Glomerular visceral epithelial cell (primary cell): ENCODE data around the gene GNB1L.
"Not testable (repeated sequence)": the region's sequence is repeated elsewhere in the genome, so short reads cannot be mapped to it uniquely, and the experiment has no call there.

Experiments
- DNase-seq: peaks from one replicate; pipeline ENCODE4 v3.0.0-alpha.2; 2016; ENCODE audit errors: extremely low spot score

Gene GNB1L

DNA sequence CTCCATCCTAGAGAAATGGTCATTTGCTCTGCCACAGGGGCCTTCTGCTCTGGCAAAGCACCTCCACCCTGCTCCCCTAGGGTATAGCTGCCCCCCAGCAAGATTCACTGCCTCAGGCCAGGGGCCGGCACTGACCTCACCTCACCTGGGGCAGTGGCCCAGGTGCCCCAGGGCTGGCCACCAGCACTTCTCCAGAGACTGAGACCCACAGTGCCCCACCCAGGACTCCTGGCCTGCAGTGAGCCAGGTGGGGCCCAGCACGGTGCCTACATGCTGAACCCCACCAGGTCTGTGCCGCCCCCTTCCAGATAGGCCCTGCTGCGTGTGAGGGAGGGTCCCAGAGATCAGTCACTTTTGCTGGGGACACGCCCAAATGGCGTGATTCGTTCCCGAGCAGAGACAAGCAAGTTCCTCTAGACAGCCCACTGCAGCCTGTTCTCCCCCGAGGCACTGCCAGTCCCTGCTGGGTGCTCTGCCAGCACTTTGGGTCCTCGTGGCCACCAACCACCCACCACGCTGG, 10.8 kb downstream of the GNB1L start:
- no peak for DNase-seq

DNA sequence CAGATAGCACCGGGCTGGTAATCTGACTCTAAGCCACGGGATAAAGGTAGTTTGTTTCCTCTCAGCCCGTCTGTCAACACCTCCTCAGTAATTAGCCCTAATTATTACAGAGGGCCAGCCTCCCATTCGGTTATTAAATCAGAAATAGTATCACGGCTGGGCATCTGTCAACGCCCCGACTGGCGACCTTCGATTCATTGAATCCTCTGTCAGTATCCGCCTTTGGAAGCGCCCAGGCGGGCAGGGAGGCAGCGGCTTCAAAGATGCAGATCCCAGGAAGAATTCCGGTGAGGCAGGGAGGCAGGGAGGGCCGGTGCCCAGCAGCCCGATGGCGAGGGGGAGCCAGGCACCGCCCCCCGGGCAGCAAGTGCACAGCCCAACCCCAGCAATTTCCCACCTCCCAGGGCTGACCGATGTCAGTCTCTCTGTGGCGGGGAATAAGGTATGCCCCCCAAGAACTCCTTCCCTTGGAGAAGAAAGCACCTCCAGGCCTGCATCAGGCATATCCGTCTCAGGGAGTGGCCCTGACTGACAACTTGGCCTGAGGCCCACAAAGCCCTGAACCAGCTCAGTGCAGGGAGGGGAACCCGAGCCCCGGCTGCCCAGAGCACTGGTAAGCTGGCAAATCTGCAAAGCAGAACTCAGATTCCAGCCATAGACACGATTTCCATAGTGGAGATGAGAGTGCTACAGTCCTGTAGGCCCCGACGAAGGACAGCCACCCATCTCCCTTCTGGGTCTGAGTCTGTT, 11.4 kb downstream of the GNB1L start:
- no peak for DNase-seq

DNA sequence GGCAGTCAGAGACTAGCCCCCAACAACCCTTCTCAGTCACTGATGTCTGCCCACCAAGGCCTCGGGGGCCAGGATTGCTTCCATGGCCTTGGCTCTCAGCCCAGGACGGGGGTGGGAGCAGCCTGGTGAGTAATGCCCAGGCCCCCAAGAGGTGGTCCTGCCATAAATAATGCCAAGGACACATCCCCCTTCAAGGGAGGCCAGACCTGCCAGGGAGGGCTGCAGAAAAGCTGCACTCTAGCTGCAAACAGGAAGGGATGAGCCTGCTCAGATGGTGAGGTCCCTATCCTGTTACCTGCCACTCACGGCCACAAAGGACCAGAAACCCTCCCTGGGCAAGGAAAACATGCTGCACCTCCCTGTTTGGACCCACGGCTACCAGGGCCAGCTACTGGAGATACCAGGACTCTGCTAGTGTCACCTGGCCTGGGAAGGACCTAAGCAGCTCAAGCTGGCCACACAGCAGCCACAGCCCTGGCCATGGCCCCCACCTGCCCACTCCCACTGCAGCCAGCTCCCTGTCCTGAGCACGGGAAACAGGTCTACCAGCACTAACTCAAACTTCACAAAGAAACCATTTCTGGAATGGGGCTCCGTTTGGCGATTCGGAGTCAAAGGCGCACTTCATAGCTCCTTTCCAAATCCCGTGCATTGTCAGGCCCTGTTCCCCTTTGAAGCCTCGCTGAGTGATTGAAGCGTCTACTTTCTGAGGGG, 12.1 kb downstream of the GNB1L start:
- no peak for DNase-seq

DNA sequence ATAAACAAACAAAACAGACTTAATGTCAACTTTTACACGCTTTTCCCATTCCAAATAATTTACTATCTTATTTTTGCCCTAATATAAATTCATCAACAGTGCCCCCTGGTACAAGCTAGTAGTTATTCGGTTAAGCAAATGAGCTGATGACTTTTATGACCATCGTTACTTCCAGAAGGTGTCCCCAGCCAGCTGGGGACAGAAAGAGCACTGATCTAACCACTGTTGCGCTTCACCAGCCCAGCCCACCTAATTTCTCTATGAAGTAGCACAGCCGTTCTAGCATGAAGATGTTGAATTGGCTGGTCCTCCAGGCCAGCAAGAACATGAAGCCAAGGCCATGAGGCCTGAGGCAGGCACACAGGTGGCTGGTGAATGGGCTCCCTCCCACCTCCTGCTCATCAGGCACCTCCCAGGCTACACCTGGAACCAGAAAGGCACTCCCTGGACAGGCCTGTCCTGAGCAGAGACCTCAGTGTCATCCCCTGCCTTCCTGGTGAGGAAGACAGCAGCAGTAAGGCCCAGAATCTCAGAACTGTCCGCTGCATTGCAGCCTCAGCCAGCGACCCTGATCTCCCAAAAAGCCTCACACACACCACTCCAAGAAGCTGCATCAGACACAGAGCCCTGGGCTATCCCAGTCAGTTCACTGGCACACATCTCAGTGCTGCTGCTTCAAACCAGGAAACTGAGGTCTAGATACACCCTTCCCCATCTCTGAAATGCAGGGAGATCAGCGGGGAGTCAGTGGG, 12.9 kb downstream of the GNB1L start:
- no peak for DNase-seq

DNA sequence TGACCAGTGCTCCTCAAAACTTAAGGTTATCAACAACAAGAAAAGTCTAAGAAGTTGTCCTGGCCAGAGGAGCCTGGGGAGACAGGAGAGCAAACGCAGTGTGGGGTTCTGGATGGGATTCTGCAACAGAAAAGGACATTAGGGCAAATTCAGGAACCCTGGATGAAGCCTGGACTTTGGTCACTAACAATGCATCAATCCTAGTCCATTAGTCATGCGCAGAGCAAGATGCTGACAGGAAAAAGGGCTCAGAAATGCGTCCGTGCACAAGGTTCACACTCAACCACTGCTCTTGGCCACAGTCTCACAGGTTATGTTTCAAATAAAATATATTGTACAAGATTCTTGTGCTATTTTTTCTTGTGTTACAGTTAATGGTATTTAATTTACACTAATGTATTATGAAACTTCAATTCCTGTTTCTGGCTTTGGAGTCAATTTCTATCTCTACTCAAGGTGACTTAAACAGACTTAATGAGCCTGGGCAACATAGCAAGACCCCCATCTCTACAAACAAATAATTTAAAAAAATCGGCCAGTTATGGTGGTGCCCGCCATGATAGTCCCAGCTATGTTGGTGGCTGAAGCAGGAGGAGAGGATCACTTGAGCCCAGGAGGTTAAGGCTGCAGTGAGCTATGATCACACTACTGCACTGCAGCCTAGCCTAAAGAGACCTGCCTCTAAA, 13.6 kb downstream of the GNB1L start:
- DNase-seq = no peak

DNA sequence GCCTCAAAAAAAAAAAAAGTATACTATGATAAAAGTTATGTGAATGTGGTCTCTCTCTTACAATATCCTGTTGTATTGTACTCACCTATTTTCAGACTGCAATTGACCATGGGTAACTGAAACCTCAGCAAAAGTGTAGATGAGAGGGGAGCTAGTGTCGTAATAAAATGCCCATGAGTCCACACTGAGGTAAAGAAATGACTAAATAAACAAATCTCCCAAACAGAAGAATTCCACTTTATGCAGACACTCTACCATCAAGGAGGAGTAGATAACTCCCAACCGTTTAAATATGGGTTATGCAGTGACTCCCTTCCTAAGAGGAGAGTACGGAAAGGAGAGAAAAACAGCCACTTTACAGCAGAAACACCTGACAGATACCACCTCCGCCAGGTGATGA, 14.6 kb downstream of the GNB1L start:
- no peak for DNase-seq

DNA sequence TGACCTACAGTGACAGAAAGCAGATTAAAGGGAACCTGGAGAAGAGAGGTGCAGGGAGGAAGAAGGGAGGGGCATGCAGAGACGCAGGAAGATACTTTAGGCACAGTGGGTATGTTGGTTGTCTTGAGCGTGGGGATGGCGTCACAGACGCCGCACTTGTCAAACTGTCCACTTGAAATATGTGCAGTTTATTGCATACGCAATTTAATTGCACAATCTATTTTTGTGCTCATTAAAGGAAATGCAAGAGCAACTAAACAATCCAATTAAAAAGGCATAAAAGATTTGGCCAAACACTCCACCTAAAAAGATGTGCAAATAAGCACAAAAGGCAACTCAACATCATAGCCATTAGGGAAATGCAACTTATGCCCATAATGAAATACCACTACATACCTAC, 16.8 kb downstream of the GNB1L start:
- no peak for DNase-seq

DNA sequence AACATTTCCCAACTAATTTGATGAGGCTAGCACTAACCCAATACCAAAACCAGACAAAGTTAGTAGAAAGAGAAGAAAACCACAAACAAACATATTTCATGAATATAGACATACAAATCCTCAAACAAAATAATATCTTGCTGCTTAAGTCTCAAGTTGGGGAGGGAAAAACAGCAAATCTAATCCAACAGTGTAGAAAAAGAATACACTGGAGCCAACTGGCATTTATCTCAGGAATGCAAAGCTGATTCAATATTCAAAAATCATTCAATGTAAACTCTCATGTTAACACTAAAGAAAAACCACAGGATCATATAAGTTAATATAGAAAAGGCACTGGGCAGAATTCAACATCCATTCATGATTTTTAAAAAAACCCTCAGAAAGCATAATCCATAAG, 18.2 kb downstream of the GNB1L start:
- no peak for DNase-seq

DNA sequence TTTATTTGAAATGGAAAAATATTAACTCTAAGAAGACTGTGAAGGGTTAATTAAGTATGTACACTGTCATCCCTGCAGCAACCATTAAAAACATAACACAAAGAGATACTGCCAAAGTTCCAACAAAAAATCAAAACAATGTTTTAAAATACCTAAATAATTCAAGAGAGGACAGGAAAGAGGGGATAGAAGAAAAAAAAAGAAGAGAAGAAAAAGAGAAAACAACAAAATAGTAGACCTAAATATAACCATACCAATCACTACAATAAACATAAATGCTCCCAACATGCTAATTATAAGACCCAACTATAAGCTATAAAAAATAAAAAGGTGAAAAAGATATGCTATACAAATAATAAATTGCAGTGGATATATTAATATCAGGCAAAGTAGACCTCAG, 20.1 kb downstream of the GNB1L start:
- no peak for DNase-seq

DNA sequence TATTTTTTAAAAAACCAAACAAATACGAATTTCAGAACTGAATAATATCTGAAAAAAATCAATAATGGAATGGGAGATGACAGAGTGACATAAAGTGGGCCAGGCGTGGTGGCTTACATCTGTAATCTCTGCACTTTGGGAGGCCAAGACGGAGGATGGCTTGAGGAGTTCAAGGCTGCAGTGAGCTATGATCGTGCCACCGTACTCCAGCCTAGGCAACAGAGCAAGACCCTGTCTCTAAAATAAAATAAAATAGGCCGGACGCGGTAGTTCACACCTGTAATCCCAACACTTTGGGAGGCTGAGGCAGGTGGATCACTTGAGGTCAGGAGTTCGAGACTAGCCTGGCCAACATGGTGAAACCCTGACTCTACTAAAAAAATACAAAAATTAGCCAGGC, 21.3 kb downstream of the GNB1L start:
- not testable (repeated sequence) for DNase-seq

DNA sequence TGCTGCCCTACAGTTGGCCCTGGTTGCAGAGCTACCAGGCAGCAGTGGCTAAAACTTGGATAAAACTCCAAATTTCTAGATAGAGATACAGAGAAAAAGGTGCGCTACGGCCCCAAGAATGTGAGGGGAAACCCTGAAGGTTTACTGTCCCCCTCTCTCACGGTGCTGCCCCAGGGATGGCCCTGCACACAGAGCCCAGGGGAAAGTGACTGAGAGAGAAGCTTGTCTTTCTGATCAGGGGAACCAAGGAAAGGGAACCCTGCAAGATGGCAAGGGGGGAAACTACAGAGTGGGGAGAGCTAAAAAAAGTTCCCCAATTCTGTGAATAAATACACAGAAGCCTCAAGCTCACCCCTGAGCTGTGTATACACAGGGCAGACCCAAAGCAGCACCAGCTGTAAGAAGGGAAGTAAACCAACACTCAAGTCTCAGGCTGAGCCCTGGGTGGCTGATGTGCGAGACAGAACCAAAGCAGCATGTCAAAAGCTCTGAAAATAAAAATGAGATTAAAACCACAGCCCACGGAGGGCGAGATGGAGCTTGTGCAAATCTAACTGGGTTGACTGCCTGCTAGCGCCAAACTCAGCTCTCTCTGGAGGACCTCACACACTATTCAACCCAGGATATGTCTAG, 22.1 kb downstream of the GNB1L start:
- no peak for DNase-seq

DNA sequence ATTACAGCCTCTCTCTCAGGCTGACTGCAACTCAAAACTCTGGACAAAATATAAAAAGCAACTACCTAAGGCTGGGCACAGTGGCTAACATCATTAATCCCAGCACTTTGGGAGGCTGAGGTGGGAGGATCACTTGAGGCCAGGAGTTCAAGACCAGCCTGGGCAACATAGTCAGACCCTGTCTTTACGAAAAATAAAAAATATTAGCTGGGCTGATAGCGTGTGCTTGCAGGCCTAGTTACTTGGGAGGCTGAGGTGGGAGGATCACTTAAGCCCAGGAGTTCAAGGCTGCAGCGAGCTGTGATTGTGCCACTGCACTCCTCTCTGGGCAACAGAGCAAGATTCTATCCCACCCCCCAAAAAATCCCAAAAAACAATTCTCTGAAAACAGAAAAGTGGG, 22.7 kb downstream of the GNB1L start:
- not testable (repeated sequence) for DNase-seq

DNA sequence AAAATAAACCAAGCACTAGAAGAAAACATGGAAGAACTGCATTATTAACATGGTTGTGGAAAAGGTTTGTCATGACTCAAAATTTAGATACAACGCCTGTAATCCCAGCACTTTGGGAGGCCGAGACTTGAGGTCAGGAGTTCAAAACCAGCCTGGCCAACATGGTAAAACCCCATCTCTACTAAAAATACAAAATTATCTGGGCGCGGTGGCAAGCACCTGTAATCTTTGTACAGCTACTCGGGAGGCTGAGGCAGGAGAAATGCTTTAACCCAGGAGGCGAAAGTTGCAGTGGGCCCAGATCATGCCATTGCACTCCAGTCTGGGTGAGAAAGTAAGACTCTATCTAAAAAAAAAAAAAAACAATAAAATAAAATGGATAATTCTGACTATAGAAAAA, 23.7 kb downstream of the GNB1L start:
- no peak for DNase-seq

DNA sequence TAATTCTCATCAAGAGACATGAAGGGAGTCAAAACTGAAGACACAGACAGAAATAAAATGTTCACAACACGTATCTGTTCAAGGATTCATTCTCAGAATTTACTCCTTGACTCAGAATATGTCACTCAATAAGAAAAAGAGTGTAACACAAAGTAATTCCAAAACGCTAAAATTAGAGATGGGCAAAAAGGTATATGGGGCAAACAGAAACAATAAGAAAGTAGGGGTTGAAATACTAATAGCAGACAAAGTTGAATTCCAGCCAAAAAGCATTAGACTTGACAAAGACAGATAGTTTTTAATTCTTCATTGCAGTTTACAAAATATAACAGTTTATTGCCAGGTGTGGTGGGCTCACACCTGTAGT, 26.7 kb downstream of the GNB1L start:
- no peak for DNase-seq

DNA sequence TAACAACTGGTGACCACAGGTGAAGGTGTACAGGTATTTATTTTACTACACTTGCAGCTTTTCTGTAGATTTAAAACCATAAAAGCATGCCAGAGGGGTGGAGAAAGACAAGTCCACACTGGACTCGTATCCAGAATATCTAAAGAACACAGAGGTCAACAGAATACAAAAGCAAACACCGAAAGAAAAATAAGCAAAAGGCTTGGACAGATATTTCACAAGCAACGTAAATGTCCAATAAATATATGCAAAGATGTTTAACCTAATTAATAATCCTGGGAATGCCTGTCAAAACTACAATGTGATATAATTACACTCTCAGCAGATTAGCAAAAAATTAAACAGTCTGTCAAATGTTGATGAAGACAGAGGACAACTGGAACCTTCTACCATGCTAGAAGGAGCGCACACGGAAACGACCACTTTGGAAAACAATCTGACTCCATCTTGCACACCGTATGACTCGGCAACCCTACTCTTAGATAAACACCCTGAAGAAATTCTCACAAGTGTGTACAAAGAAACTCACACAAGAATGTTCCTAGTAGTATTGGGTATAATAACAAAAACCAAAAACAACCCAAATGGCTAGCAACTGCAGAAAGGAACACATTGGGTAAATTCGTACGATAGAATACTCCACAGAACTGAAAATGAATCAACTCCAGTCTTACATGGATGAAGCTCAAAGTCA, 27.2 kb downstream of the GNB1L start:
- no peak for DNase-seq

DNA sequence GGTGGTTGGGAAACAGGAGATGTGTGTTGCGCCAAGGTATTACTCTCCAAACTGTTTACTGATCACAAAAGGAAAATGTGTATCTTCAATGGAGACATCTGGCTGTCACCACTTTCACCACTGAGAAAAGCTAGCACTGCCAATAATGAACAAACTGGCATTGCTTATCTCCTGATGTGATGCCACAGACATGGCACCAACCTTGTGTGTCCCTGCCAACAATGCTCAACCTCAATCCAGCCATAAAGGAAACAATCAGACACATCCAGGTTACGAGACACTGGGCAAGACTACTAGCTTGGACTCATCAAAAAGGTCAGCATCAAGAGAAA, 28.1 kb downstream of the GNB1L start:
- no peak for DNase-seq

DNA sequence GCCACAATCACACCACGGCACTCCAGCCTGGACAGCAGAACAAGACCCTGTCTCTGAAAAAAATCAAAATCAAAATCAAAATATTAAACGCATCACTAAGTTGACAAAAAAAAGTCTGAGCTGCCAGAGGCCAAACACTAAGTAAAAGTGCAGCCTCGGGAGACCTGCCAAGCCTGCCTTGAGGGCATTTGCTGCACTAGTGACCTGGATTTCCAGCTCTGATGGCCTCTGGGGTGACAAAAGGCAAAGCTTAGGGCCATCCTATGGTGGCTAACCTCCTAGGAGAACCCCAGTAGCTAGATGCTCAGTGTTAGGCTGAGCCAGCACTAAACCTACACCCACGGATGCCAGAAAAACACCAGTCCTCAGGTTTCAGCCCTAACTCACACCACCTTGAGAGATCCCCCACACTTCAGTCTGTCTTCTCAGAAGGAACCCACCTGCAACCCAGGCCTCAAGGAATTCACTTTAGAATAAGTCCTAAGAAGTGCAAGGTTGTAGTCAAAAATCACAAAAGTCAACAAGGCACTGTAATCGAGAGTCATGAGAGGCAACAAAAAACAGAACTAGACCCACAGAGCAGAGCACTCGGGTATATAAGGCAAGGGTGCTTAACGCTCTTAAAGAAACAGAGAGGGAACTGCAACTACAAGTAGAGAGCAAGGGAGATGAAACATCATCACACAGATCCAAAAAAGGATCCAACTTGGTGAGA, 28.6 kb downstream of the GNB1L start:
- DNase-seq = no peak

DNA sequence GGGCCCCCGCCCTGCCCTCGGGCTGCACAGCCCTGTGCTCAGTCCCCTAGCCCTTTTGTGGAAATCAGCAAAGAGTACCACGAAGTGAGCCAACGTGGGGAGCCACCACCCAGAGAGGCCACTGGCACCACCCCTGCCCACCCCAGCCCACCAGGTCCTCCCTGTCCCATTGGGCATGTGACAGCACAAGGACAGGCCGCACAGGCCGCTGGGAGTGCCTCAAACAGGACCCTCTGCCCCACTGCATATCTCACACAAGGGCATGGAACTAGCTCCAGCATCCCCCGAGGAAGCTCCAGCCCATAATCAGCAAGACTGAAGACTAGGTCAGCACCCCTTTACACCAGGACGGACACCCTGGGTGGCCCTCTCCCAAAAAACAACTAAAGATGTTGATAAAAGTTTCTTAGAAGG, 29.7 kb downstream of the GNB1L start:
- no peak for DNase-seq

DNA sequence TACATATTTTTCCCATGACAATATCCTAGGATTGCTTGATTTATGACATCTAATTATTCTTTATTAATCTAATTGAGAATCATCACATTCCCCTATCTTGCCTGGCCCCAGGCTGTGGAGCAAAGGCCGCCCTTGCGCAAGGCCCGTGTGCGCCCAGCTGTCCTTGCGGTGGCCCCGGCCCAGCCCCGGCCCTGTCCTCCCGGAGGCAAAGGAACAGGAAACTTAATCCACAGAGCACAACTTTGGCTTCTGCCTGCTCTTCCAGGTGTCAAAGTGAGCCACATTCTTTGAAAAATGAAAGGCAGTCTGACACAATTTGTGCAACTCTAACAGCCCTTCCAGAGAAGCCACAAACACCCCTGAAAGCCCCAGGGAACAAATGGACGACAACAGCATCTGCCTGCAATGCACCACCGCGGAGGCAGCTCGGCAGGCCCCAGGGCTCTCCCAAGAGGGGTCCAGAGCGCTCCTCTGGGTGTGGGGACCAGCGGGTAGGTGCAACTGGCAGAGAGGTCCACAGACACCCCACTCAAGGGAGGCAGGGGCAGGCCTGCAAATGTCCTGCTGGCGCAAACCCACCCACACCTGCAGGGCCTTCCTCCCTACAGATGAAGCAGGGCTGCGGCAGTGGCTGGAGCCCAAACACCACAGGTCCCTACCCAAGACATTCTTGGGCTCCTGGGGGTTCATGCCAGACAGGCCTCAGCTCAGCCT, 30.3 kb downstream of the GNB1L start:
- no peak for DNase-seq

DNA sequence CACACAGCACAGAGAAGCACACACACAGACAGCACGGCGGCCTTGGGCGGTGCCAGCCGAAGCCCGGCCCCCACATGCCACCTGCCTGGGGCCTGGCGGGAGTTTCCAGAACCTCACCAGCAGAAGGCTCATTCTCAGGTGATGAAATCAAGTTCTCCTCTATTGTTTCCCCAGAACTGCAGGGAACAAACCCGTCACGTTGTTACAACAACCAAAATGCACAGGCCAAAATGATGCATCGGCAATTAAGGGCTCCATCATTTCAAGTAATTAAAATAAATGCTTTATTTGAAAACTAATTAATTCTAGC, 30.8 kb downstream of the GNB1L start:
- DNase-seq = no peak
